GM12878 (cell line): ENCODE results near the gene TIA1. TPM values are rescaled to one million over a fixed set of nuclear protein-coding genes. Genes with fewer than 3 reads are reported as not detected.

Experiments used
- ATAC-seq: fragments of 200-7000 bp; cut with Tn5 transposase; 3 replicates; pipeline ENCODE4 v1.9.1; 2020; ENCODE audit warnings: mild to moderate bottlenecking, moderate library complexity
- BruUV-seq: library from RNA; stranded (reverse); fragments of 400-500 nt; replicated peaks from 2 replicates; lab custom pipeline; 2021; lab: Mats Ljungman, UMichigan
- CTCF ChIA-PET: fragments of 300-600 bp; sonication (Branson Sonifier 250); formaldehyde crosslinking; extraction: SDS; loops from one replicate; lab custom pipeline; 2021; ENCODE audit warnings: inconsistent platforms; lab: Yijun Ruan, JAX
- POLR2A ChIA-PET: fragments of 350-600 bp; formaldehyde crosslinking; extraction: SDS; loops from one replicate; lab custom pipeline; 2021; ENCODE audit warnings: inconsistent platforms; lab: Charles Lee
- RAD21 ChIA-PET: fragments of 300-600 bp; sonication (Branson Sonifier 250); formaldehyde crosslinking; loops from one replicate; lab custom pipeline; 2023; ENCODE audit warnings: antibody characterized with exemption; ENCODE audit not compliant: unreplicated experiment; lab: Charles Lee
- SMC1A ChIA-PET: fragments of 300-600 bp; sonication (Branson Sonifier 250); formaldehyde crosslinking; loops from one replicate; lab custom pipeline; 2023; ENCODE audit not compliant: unreplicated experiment, uncharacterized antibody; lab: Charles Lee
- DNase-seq: peaks from one replicate; pipeline ENCODE4 v3.0.0-alpha.2; 2011; ENCODE audit warnings: low read depth, low spot score
- FAIRE-seq: peaks from 3 replicates; lab custom pipeline; 2011; peaks lifted over from hg19 to GRCh38; lab: Jason Lieb, UNC
- H2AFZ ChIP-seq: 2 replicates; pipeline ENCODE4 v1.6.0; 2011; ENCODE audit warnings: low read depth, low read length, control low read depth; ENCODE audit not compliant: control insufficient read depth
- H3K27ac ChIP-seq: 2 replicates; pipeline ENCODE4 v1.5.1; 2011; ENCODE audit warnings: control low read depth; ENCODE audit not compliant: control insufficient read depth, insufficient read depth
- H3K27me3 ChIP-seq, 2 experiments: replicated peaks in 1 of 2; 2 replicates each; pipeline versions ENCODE4 v1.6.0 to v1.6.1; 2011; ENCODE audit warnings: low read length in 1 of 2; ENCODE audit not compliant: control insufficient read depth in 2 of 2, insufficient read depth in 2 of 2
- H3K36me3 ChIP-seq, 2 experiments: 2 replicates each; pipeline ENCODE4 v1.5.1; 2011; ENCODE audit warnings: low read length in 1 of 2; ENCODE audit not compliant: control insufficient read depth in 2 of 2, insufficient read depth in 2 of 2
- H3K4me1 ChIP-seq: 2 replicates; pipeline ENCODE4 v1.6.1; 2011; ENCODE audit warnings: mild to moderate bottlenecking, low read length, moderate library complexity, mixed read lengths; ENCODE audit not compliant: control insufficient read depth, insufficient read depth
- H3K4me2 ChIP-seq: 2 replicates; pipeline ENCODE4 v1.6.0; 2011; ENCODE audit warnings: control low read depth; ENCODE audit not compliant: control insufficient read depth, insufficient read depth
- H3K4me3 ChIP-seq: fragments of 200-600 bp; sonication (generic); 2 replicates; pipeline ENCODE4 v1.5.1; 2016
- H3K79me2 ChIP-seq: 2 replicates; pipeline ENCODE4 v1.6.0; 2011; ENCODE audit warnings: low read length; ENCODE audit not compliant: control insufficient read depth, insufficient read depth
- H3K9ac ChIP-seq: 2 replicates; pipeline ENCODE4 v1.8.0; 2011; ENCODE audit warnings: low read length, control low read depth, mixed read lengths; ENCODE audit not compliant: control insufficient read depth, insufficient read depth
- H3K9me3 ChIP-seq: replicated peaks from 3 replicates; pipeline ENCODE4 v1.5.1; 2011; ENCODE audit warnings: mild to moderate bottlenecking, low read length; ENCODE audit not compliant: control insufficient read depth, insufficient read depth
- H4K20me1 ChIP-seq: 2 replicates; pipeline ENCODE4 v1.6.0; 2011; ENCODE audit not compliant: control insufficient read depth, insufficient read depth
- CHD4 ChIP-seq: fragments of 200-600 bp; sonication (generic); IDR thresholded peaks from 2 replicates; pipeline ENCODE4 v1.6.1; 2016; ENCODE audit warnings: mild to moderate bottlenecking
- HDAC6 ChIP-seq: fragments of 200-600 bp; sonication (generic); IDR thresholded peaks from one replicate; pipeline ENCODE4 v1.8.0; 2017; ENCODE audit warnings: antibody characterized with exemption; ENCODE audit not compliant: unreplicated experiment
- IRF4 ChIP-seq: IDR thresholded peaks from 2 replicates; pipeline ENCODE4 v1.6.1; 2011; ENCODE audit warnings: low read depth, low read length
- KAT2A ChIP-seq: conservative IDR thresholded peaks from 2 replicates; pipeline ENCODE4 v1.6.1; 2011; ENCODE audit warnings: low read depth, low read length; ENCODE audit not compliant: control insufficient read depth
- KLF5 ChIP-seq: fragments of 450-650 bp; IDR thresholded peaks from 2 replicates; pipeline ENCODE4 v1.6.1; 2014; ENCODE audit warnings: mild to moderate bottlenecking; ENCODE audit not compliant: partially characterized antibody
- MYC ChIP-seq: IDR thresholded peaks from 2 replicates; pipeline ENCODE4 v1.6.1; 2011; ENCODE audit warnings: mild to moderate bottlenecking, low read length, moderate library complexity, inconsistent platforms; ENCODE audit not compliant: insufficient read depth, insufficient replicate concordance, insufficient read length, severe bottlenecking
- NR2F1 ChIP-seq: fragments of 450-650 bp; conservative IDR thresholded peaks from 2 replicates; pipeline ENCODE4 v1.6.1; 2017; ENCODE audit warnings: mild to moderate bottlenecking
- POLR2AphosphoS5 ChIP-seq: IDR thresholded peaks from 2 replicates; pipeline ENCODE4 v1.6.1; 2011; ENCODE audit warnings: mild to moderate bottlenecking, low read length, inconsistent platforms
- RAD51 ChIP-seq: fragments of 450-650 bp; IDR thresholded peaks from 2 replicates; pipeline ENCODE4 v1.6.1; 2016; ENCODE audit warnings: moderate library complexity, mild to moderate bottlenecking, inconsistent platforms
- RELA ChIP-seq: fragments of 450-650 bp; IDR thresholded peaks from 2 replicates; pipeline ENCODE4 v1.8.0; 2014; ENCODE audit warnings: borderline replicate concordance; ENCODE audit not compliant: partially characterized antibody
- SP1 ChIP-seq: IDR thresholded peaks from one replicate; pipeline ENCODE4 v1.6.1; 2011; ENCODE audit warnings: low read depth, low read length
- SREBF1 ChIP-seq: IDR thresholded peaks from 2 replicates; pipeline ENCODE4 v1.6.1; 2012; ENCODE audit warnings: mild to moderate bottlenecking, low read length
- ZBTB33 ChIP-seq: fragments of 450-650 bp; IDR thresholded peaks from 2 replicates; pipeline ENCODE4 v1.6.1; 2017; ENCODE audit warnings: mild to moderate bottlenecking
- ZNF384 ChIP-seq: IDR thresholded peaks from 2 replicates; pipeline ENCODE4 v1.6.1; 2012; ENCODE audit warnings: low read depth, mild to moderate bottlenecking, low read length, improper control_type of control experiment, borderline replicate concordance
- WGBS: methylation state at CpG from one replicate; pipeline ENCODE4 v1.1.6; 2016; ENCODE audit warnings: low lambda C conversion rate; ENCODE audit not compliant: insufficient replicate concordance, insufficient coverage; ENCODE audit errors: missing lambda C conversion rate; 5-methylcytosine and 5-hydroxymethylcytosine counted together
- in situ Hi-C: fragments of 300-500 bp; cut with MboI; formaldehyde crosslinking; loops from 9 replicates; pipeline ENCODE4 v1.14.3; 2018; ENCODE audit warnings: mixed read lengths
- intact Hi-C: fragments of 100-400 bp; cut with micrococcal nuclease; formaldehyde crosslinking; loops from one replicate; pipeline ENCODE4 v1.14.2; 2022; ENCODE audit not compliant: unreplicated experiment
- polyA plus RNA-seq, 11 experiments: library from polyadenylated mRNA; depleted of rRNA in 4 of 11; unstranded in 6 of 11; stranded (reverse) in 5 of 11; fragments of >200 nt; fragmentation: Nextera tagmentation in 4 of 11; fragmentation: Illumina TruSeq in 1 of 11; extraction: Ambion mirVana in 4 of 11; extraction: Trizol in 1 of 11; gene quantifications; 1 replicate in 1 of 11; 2 replicates in 10 of 11; pipeline versions ENCODE4 v1.2.1 to v1.2.3, GENCODE V29; 2011 to 2016; ENCODE audit warnings: inconsistent platforms in 2 of 11, missing spikeins in 2 of 11, low read depth in 1 of 11
- total RNA-seq, 4 experiments: library from RNA; depleted of rRNA in 3 of 4; stranded (reverse); fragments of >200 nt in 3 of 4; fragmentation: Illumina TruSeq in 1 of 4; extraction: Trizol in 1 of 4; gene quantifications; 2 replicates each; pipeline versions ENCODE4 v1.2.1 to v1.2.3, GENCODE V29; 2013 to 2021
- TF ChIP-seq, protein P1 (sequence below): IDR thresholded peaks from 2 replicates; pipeline ENCODE4 v1.6.1; 2011; ENCODE audit warnings: low read depth, mild to moderate bottlenecking, low read length, moderate library complexity, borderline replicate concordance; ENCODE audit errors: extremely low read depth

Gene TIA1
- total and polyA plus RNA-seq, 10 of the 15 experiments (the other 5 are each of a cell fraction or from before 2014, with no cell fraction given): 21.5 to 155 (median 67.0) TPM

DNA sequence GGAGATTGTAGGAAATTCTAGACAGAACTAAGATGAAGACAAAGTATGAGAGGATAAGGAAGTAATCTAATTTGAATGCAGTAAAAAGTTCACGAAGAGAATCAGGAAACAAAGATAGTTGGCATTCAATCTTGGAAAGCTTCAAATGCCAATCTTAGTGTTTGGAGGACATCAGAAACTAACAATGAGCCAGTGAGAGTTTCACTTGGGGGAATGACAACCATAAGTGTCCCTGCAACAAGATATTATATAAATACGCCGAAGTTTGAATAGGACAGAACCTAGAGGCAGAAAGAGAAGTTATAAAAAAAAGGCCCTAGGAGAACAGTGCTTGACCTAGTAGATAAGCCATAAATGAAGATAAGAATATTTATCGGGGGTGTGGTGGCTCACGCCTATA is 34.0 kb upstream of the TIA1 start:
- no peaks in the 10 kb centered on the region for H3K9me3 ChIP-seq
- TF ChIP-seq RAD51: no peak
- TF ChIP-seq, all 136 proteins: peak for 0
- no peak overlapping the region for H3K27ac ChIP-seq
- CTCF ChIA-PET: interaction anchor here (0.6 to 1.3 kb wide), 2 partner anchors 21 to 653 kb away, joined by 3 to 4 read pairs; no protein-coding TSS in a partner anchor
- POLR2A ChIA-PET: no interaction called here
- FAIRE-seq (no peak), ATAC-seq (no peak), DNase-seq (no peak)
- H3K9ac ChIP-seq: no peak overlapping the region
- no TSS peak for BruUV-seq
- 94% methylated on average over 5 of the region's 5 CpGs for WGBS
- H3K4me3 ChIP-seq: no peak overlapping the region
- RAD21 ChIA-PET: no interaction called here
- intact Hi-C loops (no loop called here), in situ Hi-C loops (no loop called here)
- no peaks in the 10 kb centered on the region for H3K27me3 ChIP-seq
- peaks cover 7% of the 10 kb centered on the region; the same call in 1 of the 2 replicates for H4K20me1 ChIP-seq
- SMC1A ChIA-PET: interaction anchor here (0.6 to 2.3 kb wide), 2 partner anchors 24 to 461 kb away, joined by 3 to 6 read pairs; no protein-coding TSS in a partner anchor
- H3K4me2 ChIP-seq: no peak overlapping the region
- peaks cover 21% of the 10 kb centered on the region for H3K79me2 ChIP-seq
- H3K4me1 ChIP-seq: no peaks in the 10 kb centered on the region
- no peak overlapping the region for H2AFZ ChIP-seq
- H3K36me3 ChIP-seq: peaks cover 7 to 30% of the 10 kb centered on the region in 2 experiments

DNA sequence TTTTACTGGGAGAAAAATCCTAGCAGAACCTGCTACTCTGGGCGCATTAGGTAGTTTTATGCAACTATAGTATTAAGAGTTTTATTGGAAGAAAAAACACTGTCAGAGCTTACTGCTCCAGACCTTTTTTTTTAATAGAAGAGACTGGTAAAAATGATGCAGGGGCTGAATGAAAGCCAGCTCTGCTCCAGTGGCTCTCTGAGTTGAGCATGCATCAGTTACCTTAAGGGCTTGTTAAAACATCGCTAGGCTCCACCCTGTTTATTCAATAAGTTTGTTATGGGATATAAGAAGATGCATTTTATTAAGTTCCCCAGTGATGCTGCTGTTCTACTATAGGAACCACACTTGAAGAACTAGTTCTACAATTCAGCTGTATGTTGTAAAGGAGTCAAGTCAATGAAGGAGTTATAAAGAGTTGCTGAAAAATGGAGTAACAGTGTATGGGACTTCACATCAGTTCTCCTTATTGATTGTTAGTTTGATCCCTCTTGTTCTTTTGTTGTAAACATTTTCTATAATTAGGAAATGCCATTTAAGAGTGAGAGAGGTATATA is 31.9 kb upstream of the TIA1 start:
- ATAC-seq: no peak
- POLR2A ChIA-PET: no interaction called here
- CTCF ChIA-PET: interaction anchor here (0.6 kb wide), 1 partner anchor 22 kb away, joined by 3 read pairs; the partner anchor contains the start of gene PCYOX1
- Histone ChIP-seq H3K36me3 (peaks cover 2 to 25% of the 10 kb centered on the region in 2 experiments), H4K20me1 (peaks cover 7% of the 10 kb centered on the region; the same call in 1 of the 2 replicates), H3K4me1 (no peaks in the 10 kb centered on the region), H3K4me2 (no peak overlapping the region), H3K9ac (no peak overlapping the region), H2AFZ (no peak overlapping the region), H3K4me3 (no peak overlapping the region), H3K9me3 (no peaks in the 10 kb centered on the region), H3K27ac (no peak overlapping the region), H3K79me2 (peaks cover 14% of the 10 kb centered on the region), H3K27me3 (no peaks in the 10 kb centered on the region)
- TF ChIP-seq, protein P1, sequence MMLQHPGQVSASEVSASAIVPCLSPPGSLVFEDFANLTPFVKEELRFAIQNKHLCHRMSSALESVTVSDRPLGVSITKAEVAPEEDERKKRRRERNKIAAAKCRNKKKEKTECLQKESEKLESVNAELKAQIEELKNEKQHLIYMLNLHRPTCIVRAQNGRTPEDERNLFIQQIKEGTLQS: no peak
- TF ChIP-seq KAT2A (no peak), POLR2AphosphoS5 (no peak), KLF5 (no peak), NR2F1 (no peak), ZNF384 (no peak), HDAC6 (no peak), ZBTB33 (no peak), IRF4 (no peak), MYC (no peak), CHD4 (no peak), SP1 (no peak), RAD51 (no peak), RELA (no peak), SREBF1 (no peak)
- SMC1A ChIA-PET: interaction anchor here (2.3 kb wide), 1 partner anchor 21 kb away, joined by 6 read pairs; no protein-coding TSS in a partner anchor
- RAD21 ChIA-PET: no interaction called here
- no peak for FAIRE-seq
- in situ Hi-C loops: no loop called here
- no TSS peak for BruUV-seq
- WGBS: 98% methylated on average over 2 of the region's 2 CpGs
- intact Hi-C loops: no loop called here
- DNase-seq: no peak
